Fibroblast of lung (primary cell): ENCODE measurements around the gene KCNJ12.
"Not testable (repeated sequence)": the region's sequence is repeated elsewhere in the genome, so short reads cannot be mapped to it uniquely, and the experiment has no call there.

Experiments
- CTCF ChIP-seq, 2 donors: IDR thresholded peaks in 1 of 2; conservative IDR thresholded peaks in 1 of 2; 1 replicate in 1 of 2; 2 replicates in 1 of 2; pipeline ENCODE4 v1.5.1; 2011 to 2012; ENCODE audit warnings: low read length in 2 of 2, control low read depth in 1 of 2, inconsistent platforms in 1 of 2, low read depth in 1 of 2, mild to moderate bottlenecking in 1 of 2
- EZH2 ChIP-seq: IDR thresholded peaks from 2 replicates; pipeline ENCODE4 v1.5.1; 2012; ENCODE audit warnings: low read length, control low read depth, mild to moderate bottlenecking; ENCODE audit errors: missing control alignments

- not testable (repeated sequence) for TF ChIP-seq EZH2; CTCF (conservative IDR thresholded peaks at IDR 0.05 in 1 of 2, IDR thresholded peaks at IDR 0.05 in 1 of 2; ENCODE audit: low read depth in 1 of 2, low read length in 2 of 2)
These were observed 48.5 kb downstream of the KCNJ12 start for GRCh38 chr17:21424697-21425096.
